ENCODE results near the gene NFIL3.

NFIL3 gene

DNA sequence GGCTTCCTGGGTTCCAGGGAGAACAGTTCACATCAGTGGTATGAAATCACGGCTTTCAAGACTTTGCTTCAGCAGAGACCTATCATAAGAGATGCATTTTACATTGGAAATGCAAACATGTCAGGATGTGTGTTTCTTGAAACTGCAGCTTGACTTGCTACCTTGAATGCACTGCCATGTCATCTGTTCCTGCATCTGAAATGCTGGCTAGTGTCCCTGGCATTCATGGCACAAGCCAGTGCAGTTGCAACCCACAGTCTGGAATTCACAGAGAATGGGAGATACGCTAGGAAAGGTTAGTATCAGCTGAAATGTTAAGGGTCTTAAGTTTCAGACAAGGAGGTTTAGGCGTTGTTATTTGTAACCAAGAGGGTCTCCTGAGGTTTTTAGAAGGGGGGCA is 24.7 kb downstream of the NFIL3 start:
- TF ChIP-seq RAD21 (IDR thresholded peaks at IDR 0.05; ENCODE audit: low read depth), result no peak
- TF ChIP-seq TEAD4 (IDR thresholded peaks at IDR 0.05), result no peak
- TF ChIP-seq USF1 (IDR thresholded peaks at IDR 0.05), result no peak
- no peak for TF ChIP-seq FOXM1 (IDR thresholded peaks at IDR 0.05; ENCODE audit: borderline replicate concordance, low read depth)
- TF ChIP-seq EGR1 (IDR thresholded peaks at IDR 0.05), result no peak
- no peak for TF ChIP-seq YY1 (IDR thresholded peaks at IDR 0.05; ENCODE audit: low read depth)

GRCh38 chr9:91395553-91396471 is 27.8 kb downstream of the NFIL3 start:
- TF ChIP-seq TEAD4 (IDR thresholded peaks at IDR 0.05) (peak; percentile 46; the same call in 1 of the 2 replicates), MAX (IDR thresholded peaks at IDR 0.05) (peak; percentile 24; the same call in 1 of the 2 replicates), YY1 (IDR thresholded peaks at IDR 0.05; ENCODE audit: low read depth) (no peak)

DNA sequence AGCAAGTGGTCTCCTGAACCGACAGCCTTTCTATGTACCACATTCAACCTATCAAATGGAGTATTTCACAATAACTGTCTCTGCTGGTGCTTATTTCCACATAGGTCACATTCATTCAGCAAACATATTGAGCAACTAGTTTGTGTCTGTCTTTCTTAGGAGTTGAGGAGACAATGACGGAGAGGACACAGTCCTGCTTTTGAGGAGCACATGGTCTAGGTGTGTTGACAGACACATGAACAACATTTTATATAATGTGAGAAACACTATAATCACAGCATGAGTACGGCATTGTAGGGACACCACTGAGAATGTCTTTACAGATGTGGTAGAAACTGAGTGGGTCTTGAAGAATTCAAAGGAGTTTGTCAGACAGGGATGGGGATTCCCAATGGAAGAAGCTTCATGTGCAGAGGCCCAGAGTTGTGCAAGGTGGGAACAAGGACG is 28.5 kb downstream of the NFIL3 start:
- TF ChIP-seq TEAD4 (IDR thresholded peaks at IDR 0.05) (no peak), EP300 (IDR thresholded peaks at IDR 0.05; ENCODE audit: borderline replicate concordance) (no peak), CREB1 (IDR thresholded peaks at IDR 0.05; ENCODE audit: low read depth) (no peak), TAF1 (IDR thresholded peaks at IDR 0.05; ENCODE audit: low read depth) (no peak), FOXM1 (IDR thresholded peaks at IDR 0.05; ENCODE audit: borderline replicate concordance, low read depth) (no peak), YY1 (IDR thresholded peaks at IDR 0.05; ENCODE audit: low read depth) (no peak), RAD21 (IDR thresholded peaks at IDR 0.05; ENCODE audit: low read depth) (no peak), CEBPB (IDR thresholded peaks at IDR 0.05) (no peak), MAX (IDR thresholded peaks at IDR 0.05) (no peak), REST (IDR thresholded peaks at IDR 0.05; ENCODE audit: low read depth) (no peak), EGR1 (IDR thresholded peaks at IDR 0.05) (no peak), NFIC (IDR thresholded peaks at IDR 0.05) (no peak), ZBTB7A (IDR thresholded peaks at IDR 0.05; ENCODE audit: low read depth) (no peak), USF1 (IDR thresholded peaks at IDR 0.05) (no peak)

DNA sequence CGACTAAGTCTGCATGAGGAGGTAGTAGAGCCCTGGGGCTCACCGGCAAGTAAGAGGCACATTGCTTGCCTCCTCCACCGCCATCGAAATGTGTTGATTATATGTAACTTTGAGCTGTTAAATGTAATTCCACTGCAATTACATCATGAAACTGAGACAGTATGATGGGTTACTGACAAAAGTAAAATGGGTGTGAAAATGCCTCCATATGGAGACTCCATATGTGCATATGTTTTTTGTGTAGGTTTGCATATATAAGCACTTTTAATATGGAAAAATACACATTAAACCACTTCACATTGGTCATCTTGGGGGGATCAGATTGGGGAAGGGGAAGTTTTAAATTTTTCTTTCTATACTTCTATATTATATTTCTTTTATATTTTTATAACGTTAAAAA is 29.8 kb downstream of the NFIL3 start:
- TF ChIP-seq REST (IDR thresholded peaks at IDR 0.05; ENCODE audit: low read depth), result no peak
- no peak for TF ChIP-seq EGR1 (IDR thresholded peaks at IDR 0.05)
- no peak for TF ChIP-seq EP300 (IDR thresholded peaks at IDR 0.05; ENCODE audit: borderline replicate concordance)
- no peak for TF ChIP-seq YY1 (IDR thresholded peaks at IDR 0.05; ENCODE audit: low read depth)
- TF ChIP-seq TCF12 (IDR thresholded peaks at IDR 0.05; ENCODE audit: low read depth), result no peak
- no peak for TF ChIP-seq FOXM1 (IDR thresholded peaks at IDR 0.05; ENCODE audit: borderline replicate concordance, low read depth)
- no peak for TF ChIP-seq TEAD4 (IDR thresholded peaks at IDR 0.05)
- TF ChIP-seq CEBPB (IDR thresholded peaks at IDR 0.05), result no peak
- TF ChIP-seq RAD21 (IDR thresholded peaks at IDR 0.05; ENCODE audit: low read depth), result no peak
- TF ChIP-seq USF1 (IDR thresholded peaks at IDR 0.05), result no peak

DNA sequence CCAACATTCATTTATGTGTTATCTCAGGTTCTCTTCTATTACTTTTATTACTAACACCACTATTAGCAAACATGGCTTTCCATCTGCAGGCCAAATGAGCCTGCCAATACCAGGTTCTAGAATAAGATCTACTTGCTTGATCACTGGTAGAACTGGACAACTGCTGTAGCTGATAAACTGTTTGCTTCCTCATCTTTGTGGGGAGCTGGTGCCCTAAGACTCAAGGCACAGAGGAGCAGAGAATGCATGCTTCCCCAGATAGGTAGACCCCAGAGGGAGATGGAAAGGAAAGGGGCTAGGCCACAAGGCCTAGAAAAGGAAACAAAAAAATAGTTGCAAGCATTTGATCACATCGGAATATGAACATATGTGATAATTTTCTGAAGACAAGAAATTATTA is 31.2 kb downstream of the NFIL3 start:
- TF ChIP-seq YY1 (IDR thresholded peaks at IDR 0.05; ENCODE audit: low read depth) (no peak), REST (IDR thresholded peaks at IDR 0.05; ENCODE audit: low read depth) (no peak), FOXM1 (IDR thresholded peaks at IDR 0.05; ENCODE audit: borderline replicate concordance, low read depth) (no peak), MAX (IDR thresholded peaks at IDR 0.05) (no peak), TAF1 (IDR thresholded peaks at IDR 0.05; ENCODE audit: low read depth) (no peak), USF1 (IDR thresholded peaks at IDR 0.05) (no peak), CEBPB (IDR thresholded peaks at IDR 0.05) (no peak), ZBTB7A (IDR thresholded peaks at IDR 0.05; ENCODE audit: low read depth) (no peak), NFIC (IDR thresholded peaks at IDR 0.05) (no peak), EGR1 (IDR thresholded peaks at IDR 0.05) (no peak), CREB1 (IDR thresholded peaks at IDR 0.05; ENCODE audit: low read depth) (no peak), TCF12 (IDR thresholded peaks at IDR 0.05; ENCODE audit: low read depth) (no peak), TEAD4 (IDR thresholded peaks at IDR 0.05) (no peak)

All from Ishikawa (cell line).